ENCODE measurements around the gene HHAT. TPM values are rescaled to one million over a fixed set of nuclear protein-coding genes. Genes with fewer than 3 reads are reported as not detected.

The HHAT gene
- total RNA-seq, 2 donors from 2014 or later: 4.5 to 4.6 TPM

- H3K27ac ChIP-seq: no peak overlapping the region
- H3K27me3 ChIP-seq (replicated peaks; ENCODE audit: insufficient read depth): no peaks in the 10 kb centered on the region
- TF ChIP-seq, protein P1, sequence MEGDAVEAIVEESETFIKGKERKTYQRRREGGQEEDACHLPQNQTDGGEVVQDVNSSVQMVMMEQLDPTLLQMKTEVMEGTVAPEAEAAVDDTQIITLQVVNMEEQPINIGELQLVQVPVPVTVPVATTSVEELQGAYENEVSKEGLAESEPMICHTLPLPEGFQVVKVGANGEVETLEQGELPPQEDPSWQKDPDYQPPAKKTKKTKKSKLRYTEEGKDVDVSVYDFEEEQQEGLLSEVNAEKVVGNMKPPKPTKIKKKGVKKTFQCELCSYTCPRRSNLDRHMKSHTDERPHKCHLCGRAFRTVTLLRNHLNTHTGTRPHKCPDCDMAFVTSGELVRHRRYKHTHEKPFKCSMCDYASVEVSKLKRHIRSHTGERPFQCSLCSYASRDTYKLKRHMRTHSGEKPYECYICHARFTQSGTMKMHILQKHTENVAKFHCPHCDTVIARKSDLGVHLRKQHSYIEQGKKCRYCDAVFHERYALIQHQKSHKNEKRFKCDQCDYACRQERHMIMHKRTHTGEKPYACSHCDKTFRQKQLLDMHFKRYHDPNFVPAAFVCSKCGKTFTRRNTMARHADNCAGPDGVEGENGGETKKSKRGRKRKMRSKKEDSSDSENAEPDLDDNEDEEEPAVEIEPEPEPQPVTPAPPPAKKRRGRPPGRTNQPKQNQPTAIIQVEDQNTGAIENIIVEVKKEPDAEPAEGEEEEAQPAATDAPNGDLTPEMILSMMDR (IDR thresholded peaks at IDR 0.05): no peak
- ATAC-seq (ENCODE audit: insufficient number of reproducible peaks, low FRiP score, low read depth): no peak
- H3K4me1 ChIP-seq (ENCODE audit: control insufficient read depth in 1 of 2, low read depth in 2 of 2): no peaks in the 10 kb centered on the region
- DNase-seq (ENCODE audit: low spot score): no peak
- H3K4me3 ChIP-seq: no peak overlapping the region
- H3K9me3 ChIP-seq: no peaks in the 10 kb centered on the region
- H3K36me3 ChIP-seq: no peaks in the 10 kb centered on the region
Measured at GRCh38 chr1:210541680-210542358, 213.1 kb downstream of the HHAT start.

DNA sequence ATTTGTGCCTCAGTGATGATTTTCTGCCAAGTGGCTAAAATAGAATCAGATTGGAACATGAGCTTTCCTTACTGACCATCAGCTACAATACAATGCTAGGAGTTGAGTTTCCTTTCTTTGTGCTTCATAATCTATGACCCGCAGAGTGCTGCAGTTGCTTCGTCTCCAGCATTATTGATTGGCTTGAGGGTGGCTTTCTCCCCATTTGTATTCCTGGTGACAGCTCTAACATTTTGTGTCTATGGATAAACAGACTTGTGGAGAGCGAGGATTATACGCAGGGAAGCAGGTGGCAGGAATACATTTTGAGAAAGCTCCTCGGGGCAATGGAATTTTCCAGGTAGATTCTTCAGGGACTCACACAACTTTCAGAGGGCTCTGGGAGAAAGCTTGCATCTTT lies 223.2 kb downstream of the HHAT start:
- TF ChIP-seq, protein P1 (IDR thresholded peaks at IDR 0.05): no peak
- ATAC-seq (ENCODE audit: insufficient number of reproducible peaks, low FRiP score, low read depth): no peak
- Histone ChIP-seq H3K27me3 (replicated peaks; ENCODE audit: insufficient read depth) (no peaks in the 10 kb centered on the region), H3K4me1 (ENCODE audit: control insufficient read depth in 1 of 2, low read depth in 2 of 2) (no peaks in the 10 kb centered on the region), H3K4me3 (no peak overlapping the region), H3K36me3 (no peaks in the 10 kb centered on the region), H3K27ac (no peak overlapping the region), H3K9me3 (no peaks in the 10 kb centered on the region)
- no peak for DNase-seq (ENCODE audit: low spot score)

GRCh38 chr1:210553711-210554110 lies 225.0 kb downstream of the HHAT start:
- no peak overlapping the region for H3K27ac ChIP-seq
- no peaks in the 10 kb centered on the region for H3K36me3 ChIP-seq
- no peaks in the 10 kb centered on the region for H3K27me3 ChIP-seq (replicated peaks; ENCODE audit: insufficient read depth)
- ATAC-seq (ENCODE audit: insufficient number of reproducible peaks, low FRiP score, low read depth) (no peak), DNase-seq (ENCODE audit: low spot score) (no peak)
- TF ChIP-seq, protein P1 (IDR thresholded peaks at IDR 0.05): no peak
- no peaks in the 10 kb centered on the region for H3K9me3 ChIP-seq
- H3K4me3 ChIP-seq: no peak overlapping the region
- H3K4me1 ChIP-seq (ENCODE audit: control insufficient read depth in 1 of 2, low read depth in 2 of 2): peaks cover 0 to 5% of the 10 kb centered on the region in 2 donors

- Histone ChIP-seq H3K4me1 (ENCODE audit: control insufficient read depth in 1 of 2, low read depth in 2 of 2) (peaks cover 0 to 5% of the 10 kb centered on the region in 2 donors), H3K4me3 (no peak overlapping the region), H3K9me3 (no peaks in the 10 kb centered on the region), H3K27me3 (replicated peaks; ENCODE audit: insufficient read depth) (no peaks in the 10 kb centered on the region), H3K36me3 (no peaks in the 10 kb centered on the region), H3K27ac (no peak overlapping the region)
- TF ChIP-seq, protein P1 (IDR thresholded peaks at IDR 0.05): no peak
- DNase-seq (ENCODE audit: low spot score) (no peak), ATAC-seq (ENCODE audit: insufficient number of reproducible peaks, low FRiP score, low read depth) (no peak)
Measured at GRCh38 chr1:210554382-210554781, 225.7 kb downstream of the HHAT start.

DNA sequence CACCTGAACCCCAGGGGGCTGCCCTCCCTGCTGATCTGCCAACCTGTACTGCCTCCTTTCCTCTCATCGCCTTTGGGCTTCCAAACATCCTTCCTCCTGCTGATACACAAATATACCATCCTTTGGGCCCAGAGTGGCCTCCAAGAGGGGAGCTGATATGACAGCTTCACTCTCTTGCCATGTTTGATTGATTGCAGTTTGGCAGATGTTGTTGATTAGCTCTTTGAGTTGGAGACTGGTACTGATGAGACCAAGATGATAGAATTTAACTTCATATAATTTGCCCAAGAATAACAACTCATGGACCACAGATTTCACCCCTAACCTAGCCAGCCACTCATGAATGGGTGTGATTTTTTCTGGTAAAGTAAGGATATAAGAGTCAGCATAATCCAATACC lies 227.8 kb downstream of the HHAT start:
- Histone ChIP-seq H3K4me3 (no peak overlapping the region), H3K36me3 (no peaks in the 10 kb centered on the region), H3K27ac (no peak overlapping the region), H3K9me3 (no peaks in the 10 kb centered on the region), H3K4me1 (ENCODE audit: control insufficient read depth in 1 of 2, low read depth in 2 of 2) (peaks cover 0 to 5% of the 10 kb centered on the region in 2 donors), H3K27me3 (replicated peaks; ENCODE audit: insufficient read depth) (no peaks in the 10 kb centered on the region)
- no peak for ATAC-seq (ENCODE audit: insufficient number of reproducible peaks, low FRiP score, low read depth)
- no peak for DNase-seq (ENCODE audit: low spot score)
- TF ChIP-seq, protein P1 (IDR thresholded peaks at IDR 0.05): no peak

Measured in thoracic aorta (tissue), 2 donors.